H1 (cell line): Measurements from ENCODE around the gene PLCB2. TPM values are rescaled to one million over a fixed set of nuclear protein-coding genes. Genes with fewer than 3 reads are reported as not detected.

ENCODE experiments used
- PHF8 ChIP-seq: fragments of 200-600 bp; sonication (generic); conservative IDR thresholded peaks from 2 replicates; pipeline ENCODE4 v1.7.1; 2012; ENCODE audit warnings: low read depth, mild to moderate bottlenecking, inconsistent platforms, low read length, moderate library complexity
- polyA plus RNA-seq, 7 experiments: library from polyadenylated mRNA; depleted of rRNA in 3 of 7; stranded (reverse) in 5 of 7; unstranded in 2 of 7; fragments of >200 nt in 5 of 7; fragments of 200-250 nt in 2 of 7; gene quantifications; 1 replicate in 5 of 7; 2 replicates in 1 of 7; 4 replicates in 1 of 7; pipeline versions ENCODE4 v1.2.1 to v1.2.3, GENCODE V29; 2011 to 2013; ENCODE audit warnings: missing spikeins in 2 of 7, mixed read lengths in 2 of 7
- total RNA-seq: library from RNA; stranded (reverse); fragmentation: NEBNext Ultra II Directional; extraction: Animal tissue kit (Norgen Biotek cat#: 25700); gene quantifications from 2 replicates; pipeline ENCODE4 v1.2.1, GENCODE V29; 2021

Gene PLCB2
- total and polyA plus RNA-seq, 2 of the 8 experiments (the other 6 are each of a cell fraction or from before 2014, with no cell fraction given) = 7.2 to 8.4 TPM

GRCh38 chr15:40293905-40294895, 13.5 kb downstream of the PLCB2 start (continued):
- no peak for TF ChIP-seq PHF8
